IMR-90 (cell line): ENCODE data around the gene PRKAR1B. TPM values are rescaled to one million over a fixed set of nuclear protein-coding genes. Genes with fewer than 3 reads are reported as not detected.

Source experiments
- ATAC-seq: fragments of 200-7000 bp; cut with Tn5 transposase; 2 replicates; pipeline ENCODE4 v1.9.1; 2020; ENCODE audit warnings: low read depth, mild to moderate bottlenecking, moderate library complexity
- BruUV-seq: library from RNA; stranded (reverse); fragments of 400-500 nt; replicated peaks from 2 replicates; lab custom pipeline; 2021; lab: Mats Ljungman, UMichigan
- CTCF ChIA-PET: fragments of 300-600 bp; formaldehyde crosslinking; extraction: SDS; loops from one replicate; lab custom pipeline; 2021; ENCODE audit warnings: antibody characterized with exemption; lab: Yijun Ruan, JAX
- POLR2A ChIA-PET: fragments of 300-600 bp; sonication (Branson Sonifier 250); formaldehyde crosslinking; loops from one replicate; lab custom pipeline; 2022; ENCODE audit warnings: antibody characterized with exemption; ENCODE audit not compliant: unreplicated experiment; lab: Charles Lee
- DNase-seq: peaks from one replicate; pipeline ENCODE4 v3.0.0; 2013
- H2AFZ ChIP-seq: replicated peaks from 2 replicates; pipeline ENCODE3; 2013; ENCODE audit warnings: low read length, mild to moderate bottlenecking; ENCODE audit not compliant: poor library complexity
- H2AK5ac ChIP-seq: 2 replicates; pipeline ENCODE4 v1.6.1; 2013; ENCODE audit warnings: low read depth, low read length, inconsistent platforms
- H2AK9ac ChIP-seq: replicated peaks from 2 replicates; pipeline ENCODE3; 2013; ENCODE audit warnings: mild to moderate bottlenecking, low read depth, low read length, moderate library complexity; ENCODE audit not compliant: poor library complexity
- H2BK120ac ChIP-seq: 2 replicates; pipeline ENCODE4 v1.6.1; 2013; ENCODE audit warnings: low read depth, low read length, inconsistent platforms
- H2BK15ac ChIP-seq: 3 replicates; pipeline ENCODE4 v1.6.1; 2013; ENCODE audit warnings: low read depth, low read length, inconsistent platforms
- H2BK20ac ChIP-seq: 2 replicates; pipeline ENCODE4 v1.6.1; 2013; ENCODE audit warnings: low read depth, mild to moderate bottlenecking, inconsistent platforms, low read length, moderate library complexity
- H2BK5ac ChIP-seq: 2 replicates; pipeline ENCODE4 v1.6.1; 2013; ENCODE audit warnings: mild to moderate bottlenecking, low read depth, low read length, inconsistent platforms; ENCODE audit not compliant: poor library complexity, severe bottlenecking
- H3K14ac ChIP-seq: replicated peaks from 2 replicates; pipeline ENCODE4 v1.6.1; 2013; ENCODE audit warnings: low read depth, low read length, inconsistent platforms
- H3K18ac ChIP-seq: 2 replicates; pipeline ENCODE4 v1.6.1; 2013; ENCODE audit warnings: low read depth, low read length, control low read depth
- H3K23ac ChIP-seq: 2 replicates; pipeline ENCODE4 v1.6.1; 2013; ENCODE audit warnings: low read depth, low read length, inconsistent platforms
- H3K27ac ChIP-seq: 2 replicates; pipeline ENCODE4 v1.5.1; 2013; ENCODE audit warnings: mild to moderate bottlenecking, control low read depth, low read length; ENCODE audit not compliant: insufficient read depth
- H3K27me3 ChIP-seq: 2 replicates; pipeline ENCODE4 v1.6.1; 2013; ENCODE audit warnings: low read length; ENCODE audit not compliant: control insufficient read depth, insufficient read depth
- H3K36me3 ChIP-seq: 2 replicates; pipeline ENCODE4 v1.6.1; 2013; ENCODE audit warnings: low read length, mixed read lengths; ENCODE audit not compliant: control insufficient read depth, insufficient read depth
- H3K4ac ChIP-seq: 2 replicates; pipeline ENCODE4 v1.6.1; 2013; ENCODE audit warnings: low read depth, low read length, inconsistent platforms
- H3K4me1 ChIP-seq: 2 replicates; pipeline ENCODE4 v1.6.1; 2013; ENCODE audit warnings: low read length, mixed read lengths; ENCODE audit not compliant: control insufficient read depth, insufficient read depth
- H3K4me2 ChIP-seq: 2 replicates; pipeline ENCODE4 v1.6.1; 2013; ENCODE audit warnings: low read depth, mild to moderate bottlenecking, control low read depth, low read length, moderate library complexity
- H3K4me3 ChIP-seq: 2 replicates; pipeline ENCODE4 v1.5.1; 2013; ENCODE audit warnings: low read depth, mild to moderate bottlenecking, control low read depth, low read length, moderate library complexity; ENCODE audit not compliant: insufficient read depth
- H3K56ac ChIP-seq: 2 replicates; pipeline ENCODE4 v1.6.1; 2013; ENCODE audit warnings: low read length, inconsistent platforms; ENCODE audit not compliant: insufficient read depth; ENCODE audit errors: extremely low read depth
- H3K79me1 ChIP-seq, 2 experiments: 2 replicates each; pipeline ENCODE4 v1.6.1; 2013; ENCODE audit warnings: low read length in 2 of 2, inconsistent platforms in 1 of 2, low read depth in 1 of 2
- H3K9ac ChIP-seq: 2 replicates; pipeline ENCODE4 v1.6.1; 2013; ENCODE audit warnings: low read depth, low read length, control low read depth
- H3K9me1 ChIP-seq: 2 replicates; pipeline ENCODE4 v1.6.1; 2013; ENCODE audit warnings: low read length, inconsistent platforms; ENCODE audit not compliant: insufficient read depth
- H3K9me3 ChIP-seq: 2 replicates; pipeline ENCODE4 v1.6.1; 2013; ENCODE audit warnings: low read length; ENCODE audit not compliant: control insufficient read depth, insufficient read depth
- H4K20me1 ChIP-seq: 2 replicates; pipeline ENCODE4 v1.6.1; 2013; ENCODE audit warnings: low read length, inconsistent platforms; ENCODE audit not compliant: insufficient read depth
- H4K5ac ChIP-seq: 2 replicates; pipeline ENCODE4 v1.6.1; 2013; ENCODE audit warnings: mild to moderate bottlenecking, low read depth, low read length, control low read depth
- H4K8ac ChIP-seq, 2 experiments: 2 replicates each; pipeline ENCODE4 v1.6.1; 2013; ENCODE audit warnings: low read depth in 2 of 2, low read length in 2 of 2, control low read depth in 1 of 2, inconsistent platforms in 1 of 2
- H4K91ac ChIP-seq: 2 replicates; pipeline ENCODE4 v1.6.1; 2013; ENCODE audit warnings: low read depth, low read length, inconsistent platforms; ENCODE audit not compliant: insufficient read depth
- BHLHE40 ChIP-seq: fragments of 150-350 bp; IDR thresholded peaks from 2 replicates; pipeline ENCODE4 v1.6.1; 2016; ENCODE audit warnings: mild to moderate bottlenecking, low read depth, low read length
- CEBPB ChIP-seq: IDR thresholded peaks from 2 replicates; pipeline ENCODE4 v1.6.1; 2012; ENCODE audit warnings: low read depth, low read length, improper control_type of control experiment
- CHD1 ChIP-seq: IDR thresholded peaks from 2 replicates; pipeline ENCODE4 v1.6.1; 2012; ENCODE audit warnings: low read depth, low read length, improper control_type of control experiment
- CTCF ChIP-seq: conservative IDR thresholded peaks from 2 replicates; pipeline ENCODE4 v1.5.1; 2012; ENCODE audit warnings: mild to moderate bottlenecking, low read depth, low read length, improper control_type of control experiment
- ELK1 ChIP-seq: fragments of 150-350 bp; IDR thresholded peaks from 2 replicates; pipeline ENCODE4 v1.6.1; 2016; ENCODE audit warnings: low read depth, mild to moderate bottlenecking, low read length, moderate library complexity, borderline replicate concordance
- FOS ChIP-seq: fragments of 150-350 bp; IDR thresholded peaks from 2 replicates; pipeline ENCODE4 v1.6.1; 2016; ENCODE audit warnings: low read depth, low read length
- MAFK ChIP-seq: IDR thresholded peaks from 2 replicates; pipeline ENCODE4 v1.6.1; 2012; ENCODE audit warnings: low read depth, low read length, improper control_type of control experiment
- MAZ ChIP-seq: IDR thresholded peaks from 2 replicates; pipeline ENCODE4 v1.6.1; 2012; ENCODE audit warnings: low read depth, mild to moderate bottlenecking, low read length, improper control_type of control experiment, moderate library complexity, borderline replicate concordance
- MXI1 ChIP-seq: IDR thresholded peaks from 2 replicates; pipeline ENCODE4 v1.6.1; 2012; ENCODE audit warnings: low read depth, mild to moderate bottlenecking, low read length, moderate library complexity, borderline replicate concordance
- NFE2L2 ChIP-seq: fragments of 150-350 bp; IDR thresholded peaks from 2 replicates; pipeline ENCODE4 v1.6.1; 2016; ENCODE audit warnings: low read depth, mild to moderate bottlenecking, low read length
- POLR2A ChIP-seq: IDR thresholded peaks from 2 replicates; pipeline ENCODE4 v1.6.1; 2012; ENCODE audit warnings: mild to moderate bottlenecking, low read depth, low read length
- RAD21 ChIP-seq: IDR thresholded peaks from 2 replicates; pipeline ENCODE4 v1.6.1; 2012; ENCODE audit warnings: low read length, improper control_type of control experiment
- RCOR1 ChIP-seq: IDR thresholded peaks from 2 replicates; pipeline ENCODE4 v1.6.1; 2012; ENCODE audit warnings: mild to moderate bottlenecking, low read length, improper control_type of control experiment; ENCODE audit not compliant: insufficient replicate concordance
- SMC3 ChIP-seq: fragments of 150-350 bp; IDR thresholded peaks from 2 replicates; pipeline ENCODE4 v1.6.1; 2016; ENCODE audit warnings: low read depth, mild to moderate bottlenecking, antibody characterized with exemption, low read length, moderate library complexity
- USF2 ChIP-seq: fragments of 150-350 bp; IDR thresholded peaks from 2 replicates; pipeline ENCODE4 v1.6.1; 2017; ENCODE audit warnings: mild to moderate bottlenecking, antibody characterized with exemption, low read length, low read depth
- WGBS, 2 experiments: methylation state at CpG; one replicate each; pipeline versions ENCODE4 v1.1.5 to v1.1.7; 2013; ENCODE audit warnings: missing lambda C conversion rate in 2 of 2; ENCODE audit not compliant: insufficient read length in 1 of 2; ENCODE audit errors: extremely low coverage in 2 of 2; 5-methylcytosine and 5-hydroxymethylcytosine counted together
- dilution Hi-C: fragments of 300-500 bp; cut with HindIII; formaldehyde crosslinking; loops from one replicate; pipeline ENCODE4 v1.14.3; 2018; ENCODE audit warnings: low sequenced_read_pairs; ENCODE audit not compliant: unreplicated experiment
- in situ Hi-C: fragments of 300-500 bp; cut with MboI; formaldehyde crosslinking; loops from 3 replicates; pipeline ENCODE4 v1.14.3; 2019; ENCODE audit warnings: low sequenced_read_pairs, inconsistent platforms, mixed read lengths
- intact Hi-C: fragments of 100-400 bp; cut with micrococcal nuclease; formaldehyde crosslinking; loops from 2 replicates; pipeline ENCODE4 v1.10.0; 2022
- polyA plus RNA-seq, 3 experiments: library from polyadenylated mRNA; depleted of rRNA; stranded (reverse); fragments of >200 nt; gene quantifications; 2 replicates each; pipeline ENCODE4 v1.2.3, GENCODE V29; 2012; ENCODE audit warnings: low replicate concordance in 1 of 3
- total RNA-seq: library from RNA; depleted of rRNA; stranded (reverse); fragments of >200 nt; gene quantifications from 2 replicates; pipeline ENCODE4 v1.2.3, GENCODE V29; 2012

The PRKAR1B gene
- total and polyA plus RNA-seq, 2 of the 4 experiments (the other 2 are of a cell fraction), result 15.2 to 20.2 TPM

- dilution Hi-C loops (no loop called here), intact Hi-C loops (no loop called here)
Measured at GRCh38 chr7:570801-571070, 156.3 kb downstream of the PRKAR1B start.

More at GRCh38 chr7:570801-571070, 156.3 kb downstream of the PRKAR1B start:
- DNase-seq, result no peak
- H3K79me1 ChIP-seq, result no peaks in the 10 kb centered on the region
- no peak overlapping the region for H2BK120ac ChIP-seq
- no peak overlapping the region for H3K4me3 ChIP-seq
- no peaks in the 10 kb centered on the region for H4K20me1 ChIP-seq
- no peak overlapping the region for H4K5ac ChIP-seq
- no peaks in the 10 kb centered on the region for H3K36me3 ChIP-seq
- no peak overlapping the region for H2BK15ac ChIP-seq
- H2BK20ac ChIP-seq, result no peak overlapping the region
- H4K8ac ChIP-seq, result no peak overlapping the region
- BruUV-seq, result no TSS peak
- in situ Hi-C loops, result no loop called here
- ChIA-PET POLR2A (no interaction called here), CTCF (no interaction called here)
- H2BK5ac ChIP-seq, result no peak overlapping the region
- no peak overlapping the region for H2AK9ac ChIP-seq
- H3K23ac ChIP-seq, result no peak overlapping the region
- H2AK5ac ChIP-seq, result no peak overlapping the region
- H4K91ac ChIP-seq, result no peak overlapping the region
- TF ChIP-seq NFE2L2 (no peak), USF2 (no peak), CTCF (no peak), RCOR1 (no peak), SMC3 (no peak), CEBPB (no peak), FOS (no peak), MXI1 (no peak), BHLHE40 (no peak), MAZ (no peak), ELK1 (no peak), RAD21 (no peak), MAFK (no peak), CHD1 (no peak), POLR2A (no peak)
- H3K9ac ChIP-seq, result no peak overlapping the region
- H2AFZ ChIP-seq, result no peak overlapping the region
- H3K18ac ChIP-seq, result no peak overlapping the region
- no peak overlapping the region for H3K4ac ChIP-seq
- no peak for ATAC-seq
- H3K27me3 ChIP-seq, result no peaks in the 10 kb centered on the region; the same call in 1 of the 2 replicates
- H3K4me2 ChIP-seq, result no peak overlapping the region
- no peak overlapping the region for H3K27ac ChIP-seq
- no peak overlapping the region for H3K14ac ChIP-seq
- WGBS, 2 experiments, result 85% methylated on average over 8 of the region's 14 CpGs; no CpG with 5 or more reads in 1 of the 2 experiments
- H3K56ac ChIP-seq, result no peak overlapping the region
- no peaks in the 10 kb centered on the region for H3K9me1 ChIP-seq
- no peaks in the 10 kb centered on the region; the same call in 1 of the 2 replicates for H3K4me1 ChIP-seq
- H3K9me3 ChIP-seq, result no peaks in the 10 kb centered on the region; the same call in 1 of the 2 replicates
